DMS53 treated with DMSO at 0.1 percent for 48 hours (cell line): Measurements from ENCODE around the gene ZFP92.

Source experiments
- DNase-seq: peaks from one replicate; lab custom pipeline; 2025; ENCODE audit not compliant: unreplicated experiment; lab: John Stamatoyannopoulos, UW

The ZFP92 gene, protein sequence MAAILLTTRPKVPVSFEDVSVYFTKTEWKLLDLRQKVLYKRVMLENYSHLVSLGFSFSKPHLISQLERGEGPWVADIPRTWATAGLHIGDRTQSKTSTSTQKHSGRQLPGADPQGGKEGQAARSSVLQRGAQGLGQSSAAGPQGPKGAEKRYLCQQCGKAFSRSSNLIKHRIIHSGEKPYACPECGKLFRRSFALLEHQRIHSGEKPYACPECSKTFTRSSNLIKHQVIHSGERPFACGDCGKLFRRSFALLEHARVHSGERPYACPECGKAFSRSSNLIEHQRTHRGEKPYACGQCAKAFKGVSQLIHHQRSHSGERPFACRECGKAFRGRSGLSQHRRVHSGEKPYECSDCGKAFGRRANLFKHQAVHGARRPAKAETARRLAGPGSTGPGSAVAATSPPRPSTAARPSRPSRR

DNA sequence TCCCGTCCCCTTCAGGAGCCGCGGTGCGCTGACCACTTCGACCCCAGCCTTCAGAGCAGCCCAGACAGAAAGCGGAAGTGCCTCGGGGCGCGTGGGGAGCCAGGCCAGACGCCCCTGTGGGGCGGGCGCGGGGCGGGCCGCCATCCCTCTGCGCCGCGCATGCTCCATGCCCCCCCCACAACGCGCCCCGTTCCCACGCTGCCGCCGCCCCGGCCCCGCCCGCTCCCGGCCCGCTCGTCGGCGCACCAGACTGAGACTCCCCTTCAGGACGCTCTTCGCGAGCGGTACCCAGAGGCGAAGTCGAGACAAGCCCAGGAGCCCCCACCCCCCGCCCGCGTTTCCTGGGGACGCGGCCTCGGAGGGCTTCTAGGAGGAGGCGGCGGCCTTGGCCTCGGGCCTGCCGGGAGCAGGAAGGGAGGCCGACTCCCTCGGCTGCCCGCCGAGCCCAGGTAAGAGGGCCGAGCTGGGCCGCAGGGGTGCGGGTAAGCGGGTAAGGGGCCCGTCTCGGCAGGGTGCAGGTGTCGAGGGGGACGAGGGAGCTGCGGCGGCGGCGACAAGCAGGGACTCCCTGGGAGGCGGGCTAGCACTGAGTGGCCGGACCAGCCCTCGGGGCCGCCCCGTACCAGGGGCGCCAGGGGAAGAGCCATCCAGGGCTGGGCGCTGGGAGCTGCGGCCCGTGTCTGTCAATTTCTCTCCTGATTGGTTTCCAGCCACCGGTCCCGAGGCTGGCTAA lies at the start of gene ZFP92:
TSS of gene ZFP92 (plus strand) at position 218 of the 733 bp plus-strand sequence. CDS start 6,851 bp downstream, outside the sequence.
- no peak for DNase-seq

DNA sequence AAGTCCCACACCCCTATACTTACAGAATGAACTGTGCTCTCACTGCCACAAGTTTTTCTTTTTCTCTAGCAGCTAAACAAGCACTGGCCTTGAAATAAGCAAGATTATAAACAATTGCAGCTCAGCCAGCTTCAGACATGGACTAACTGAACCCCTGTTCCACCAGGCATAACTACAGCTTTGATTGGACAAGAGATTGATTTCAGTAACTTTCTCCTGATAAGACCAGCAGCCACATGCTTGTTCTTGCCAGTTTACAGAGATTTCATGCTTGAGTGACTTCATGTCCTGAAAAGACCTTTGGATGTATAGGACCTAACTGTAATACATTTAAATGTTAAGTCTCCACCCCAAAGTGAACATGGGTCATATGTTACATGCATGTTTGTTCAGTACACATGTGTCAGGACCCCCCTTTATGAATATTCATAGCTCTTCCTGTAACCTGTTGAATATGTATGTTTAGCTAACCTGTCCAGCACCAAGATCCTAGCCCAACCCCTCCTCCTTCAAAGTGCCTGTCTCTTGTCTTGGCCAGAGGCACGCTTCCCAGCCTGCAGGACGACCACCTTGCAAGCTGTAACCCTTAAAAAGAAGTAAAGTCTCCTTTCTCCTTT lies 49.4 kb upstream of the ZFP92 start:
- no peak for DNase-seq

DNA sequence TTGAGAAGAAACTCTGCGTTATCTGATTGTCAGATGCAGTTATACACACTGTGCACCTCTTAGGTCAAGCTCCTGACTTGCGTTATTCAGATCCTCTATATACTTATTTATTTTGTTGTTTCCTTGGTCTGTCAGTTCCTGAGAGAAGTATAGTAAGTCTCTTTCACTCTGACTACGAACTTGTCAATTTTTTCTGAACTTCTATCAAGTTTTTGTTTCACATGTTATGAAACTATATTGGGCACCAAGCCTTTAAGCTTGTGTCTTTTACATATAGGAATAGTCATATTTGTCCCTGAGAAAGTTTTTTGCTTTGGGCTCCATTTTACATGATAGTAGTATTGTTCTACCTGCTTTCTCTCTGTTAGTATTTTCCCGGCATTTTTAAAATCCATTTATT lies 45.6 kb upstream of the ZFP92 start:
- no peak for DNase-seq

DNA sequence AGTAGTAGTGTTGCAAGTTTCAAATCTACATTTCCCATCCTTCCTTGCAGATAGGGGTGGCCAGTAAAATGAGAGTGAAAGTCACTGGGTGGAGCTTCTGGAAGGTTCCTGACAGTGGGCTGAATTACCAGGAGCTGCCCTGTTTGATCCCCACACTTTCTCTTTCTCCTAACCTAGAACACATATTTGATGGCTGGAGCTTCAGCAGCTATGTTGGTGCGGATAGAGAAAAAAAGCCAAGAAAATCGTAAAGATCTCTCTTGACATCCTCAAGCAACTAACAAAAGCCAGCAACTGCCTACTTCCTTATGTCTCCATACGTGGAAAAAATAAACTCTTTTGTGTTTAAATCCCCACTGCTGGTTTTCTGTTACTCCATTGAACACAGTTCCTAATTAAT lies 45.2 kb upstream of the ZFP92 start:
- no peak for DNase-seq

DNA sequence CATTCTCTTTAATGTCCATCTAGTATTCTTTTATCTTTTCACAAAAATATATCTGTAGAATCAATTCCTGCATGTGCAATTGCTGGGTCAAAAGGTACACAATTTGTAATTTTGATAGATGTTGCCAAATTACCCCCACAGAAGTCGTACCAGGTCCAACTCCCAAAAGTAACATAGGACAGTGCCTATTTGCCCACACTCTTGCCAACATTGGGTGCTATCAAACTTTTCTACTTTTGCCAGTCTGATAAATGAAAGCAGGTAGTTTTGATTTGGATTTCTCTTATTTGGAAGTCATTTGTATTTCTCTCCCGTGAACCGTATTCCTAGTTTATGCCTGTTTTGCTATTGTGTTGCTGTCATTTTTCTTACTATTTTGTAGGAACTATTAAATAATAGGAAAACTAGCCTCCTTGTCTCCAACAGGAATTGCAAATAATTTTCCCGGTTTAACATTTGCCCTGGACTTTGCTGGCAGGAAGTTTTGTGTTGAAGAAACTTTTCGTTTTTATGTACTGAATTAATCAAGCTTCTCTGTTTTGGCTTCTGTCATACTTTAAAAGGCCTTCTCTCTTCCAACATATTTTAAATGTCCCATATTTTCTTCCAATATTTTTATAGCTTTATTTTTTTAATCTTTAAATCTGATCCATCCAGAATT lies 44.3 kb upstream of the ZFP92 start:
- DNase-seq = no peak

DNA sequence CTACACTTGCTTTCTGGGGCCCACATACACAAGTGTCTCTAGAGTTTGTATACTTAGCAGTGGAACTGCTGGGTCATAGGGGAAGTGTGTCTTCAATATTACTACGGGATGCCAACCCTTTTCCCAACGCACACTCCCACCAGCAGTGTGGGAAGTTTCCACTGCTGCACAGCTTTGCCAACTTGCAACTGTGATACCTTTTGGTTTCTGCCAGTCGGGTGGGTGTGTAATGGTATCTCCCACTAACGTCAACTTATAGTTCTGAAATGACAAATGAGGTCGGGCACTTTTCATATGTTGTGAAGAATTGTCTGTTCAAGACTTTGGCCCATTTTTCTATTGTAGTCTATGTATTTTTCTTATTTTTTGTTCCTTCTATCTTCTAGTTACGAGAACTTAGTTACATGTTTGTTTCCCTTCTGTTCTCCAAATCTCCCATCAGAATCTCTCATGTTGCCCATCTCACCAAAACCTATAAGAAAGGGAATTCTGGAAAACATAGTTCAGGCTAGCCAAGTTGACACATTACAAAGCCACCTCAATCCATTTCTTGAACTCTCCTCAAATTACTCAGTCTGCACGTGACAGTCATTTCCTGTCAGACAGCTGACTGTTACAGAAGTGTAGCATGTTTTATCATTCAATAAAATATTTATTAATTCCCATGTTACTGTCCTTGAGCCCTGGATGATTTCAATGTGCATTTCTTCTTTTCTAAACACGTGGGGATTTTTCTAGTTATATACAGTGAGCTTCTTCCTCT lies 40.8 kb upstream of the ZFP92 start:
- no peak for DNase-seq

DNA sequence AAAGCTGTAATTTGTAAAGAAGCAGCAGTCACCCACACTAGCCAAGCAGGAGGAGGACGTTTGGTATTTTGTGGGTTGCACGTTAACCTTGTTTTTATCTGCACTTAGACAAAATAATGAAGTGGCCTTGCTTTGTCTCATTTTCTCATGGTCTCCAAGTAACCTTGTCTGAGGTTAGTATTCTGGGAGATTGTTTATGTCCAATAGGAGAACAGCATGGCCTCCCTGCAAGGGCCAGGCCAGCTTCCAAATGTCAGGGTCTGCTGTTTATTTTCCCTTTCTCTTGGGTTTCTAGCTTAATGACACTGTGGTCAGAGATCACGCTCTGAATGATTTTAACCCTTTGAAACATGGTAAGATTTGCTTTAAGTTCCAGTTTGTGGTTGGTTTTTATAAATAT lies 40.0 kb upstream of the ZFP92 start:
- DNase-seq = no peak

DNA sequence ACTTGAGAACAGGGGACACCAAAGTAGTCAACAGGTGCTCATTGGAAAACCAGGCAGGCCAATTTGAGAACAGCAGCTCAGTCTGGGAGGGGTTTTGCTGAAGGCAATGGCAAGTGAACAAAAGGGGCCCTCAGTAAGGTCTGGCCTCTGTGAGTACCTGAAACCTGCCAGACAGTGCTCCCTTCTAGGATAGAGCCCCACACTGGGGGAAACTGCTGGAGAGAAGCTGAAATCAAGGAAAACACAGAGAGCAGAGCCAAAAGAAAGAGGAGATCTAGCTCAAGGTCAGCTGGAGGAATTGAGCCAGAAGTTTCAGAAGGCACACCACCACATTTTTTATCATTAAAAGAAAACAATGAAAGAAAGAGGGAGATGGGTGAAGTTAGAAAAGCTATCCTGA lies 38.3 kb upstream of the ZFP92 start:
- no peak for DNase-seq

DNA sequence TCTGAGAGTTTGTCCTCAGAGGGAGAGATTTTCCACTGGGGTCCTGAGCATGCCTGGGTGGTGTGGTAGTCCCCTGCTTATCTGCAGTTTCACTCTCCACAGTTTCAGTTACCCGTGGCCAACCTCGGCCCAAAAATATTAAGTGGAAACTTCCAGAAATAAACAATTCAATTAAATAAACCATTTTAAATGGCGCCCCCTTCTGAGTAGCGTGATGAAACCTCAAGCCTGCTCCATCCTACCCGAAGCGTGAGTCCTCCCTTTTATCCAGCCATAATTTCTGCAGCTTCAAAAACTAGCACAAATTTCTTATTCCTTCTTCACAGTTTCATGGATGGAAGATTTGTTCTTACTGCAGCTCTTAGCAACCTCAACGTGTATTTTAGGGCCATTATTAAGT lies 36.8 kb upstream of the ZFP92 start:
- no peak for DNase-seq

DNA sequence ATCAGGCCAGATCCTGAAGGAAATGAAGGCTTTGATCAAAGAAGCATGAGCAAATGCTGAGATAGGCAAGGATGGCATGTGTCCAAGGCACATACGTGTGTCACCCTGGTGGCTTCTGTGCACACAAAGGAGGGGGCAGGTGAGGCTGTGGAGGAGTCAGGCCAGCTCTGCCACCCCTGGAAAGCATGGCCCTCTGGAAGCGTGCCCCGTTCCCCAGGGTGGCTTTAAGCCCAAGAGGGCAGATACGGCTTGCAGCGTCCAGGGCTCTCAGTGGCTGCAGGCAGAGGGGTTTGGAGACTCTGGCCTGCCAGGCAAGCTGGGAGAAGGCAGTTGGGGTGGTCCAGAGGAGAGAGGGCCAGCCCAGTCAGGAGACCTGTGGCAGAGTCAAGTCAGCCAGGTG lies 35.7 kb upstream of the ZFP92 start:
- no peak for DNase-seq

DNA sequence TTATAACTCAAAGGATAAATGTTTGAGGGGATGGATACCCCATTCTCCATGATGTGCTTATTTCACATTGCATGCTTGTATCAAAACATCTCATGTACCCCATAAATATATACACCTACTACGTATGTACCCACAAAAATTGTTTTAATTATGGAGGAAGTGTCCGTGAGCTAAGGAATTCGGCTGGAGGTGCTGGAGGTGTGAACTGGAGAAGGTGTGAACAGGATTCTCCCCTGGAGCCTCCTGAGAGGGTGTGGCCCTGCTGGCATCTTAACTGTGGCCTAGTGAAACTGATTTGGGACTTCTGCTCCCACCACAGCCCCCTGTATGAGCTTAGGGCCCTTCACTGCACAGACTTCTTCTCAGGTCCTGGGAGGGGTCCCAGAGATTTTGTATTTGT lies 33.5 kb upstream of the ZFP92 start:
- DNase-seq = no peak

DNA sequence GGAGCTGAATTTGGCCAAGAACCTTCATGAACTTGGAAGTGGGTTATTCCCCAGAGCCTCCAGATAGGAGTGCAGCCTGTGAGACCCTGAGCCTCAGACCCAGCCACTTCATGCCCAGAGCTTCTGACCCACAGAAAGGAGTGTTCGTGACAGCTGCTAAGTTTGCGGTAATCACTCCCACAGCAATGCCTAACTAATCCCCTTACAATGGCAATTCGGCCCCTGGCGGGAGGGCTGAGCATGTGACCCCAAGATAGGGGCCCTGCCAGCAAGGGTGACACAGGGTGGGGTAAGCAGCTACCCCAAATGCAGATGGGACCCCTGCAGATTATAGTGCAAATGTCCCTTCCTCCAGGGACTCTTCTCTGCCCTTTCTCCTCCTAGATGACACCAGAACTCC lies 32.7 kb upstream of the ZFP92 start:
- DNase-seq = no peak

DNA sequence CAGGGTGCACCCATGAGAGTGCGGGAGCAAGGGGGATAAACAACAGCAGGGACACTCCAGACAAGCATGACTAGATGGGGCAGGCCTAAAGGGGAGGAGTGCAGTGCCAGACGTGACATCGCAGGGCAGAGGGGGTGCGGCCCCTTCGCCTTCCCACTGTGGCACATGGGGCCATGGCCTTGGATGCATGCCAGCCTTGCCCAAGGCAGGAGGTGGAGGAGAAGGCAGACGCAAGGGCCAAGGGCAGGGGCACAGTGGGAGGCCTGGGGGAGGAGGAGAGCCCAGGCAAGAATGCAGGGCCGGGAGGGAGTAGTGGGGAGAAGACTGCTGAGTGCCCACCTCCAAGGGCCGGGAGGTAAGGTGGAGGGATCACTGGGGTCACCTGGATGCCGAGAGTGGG lies 31.8 kb upstream of the ZFP92 start:
- no peak for DNase-seq

DNA sequence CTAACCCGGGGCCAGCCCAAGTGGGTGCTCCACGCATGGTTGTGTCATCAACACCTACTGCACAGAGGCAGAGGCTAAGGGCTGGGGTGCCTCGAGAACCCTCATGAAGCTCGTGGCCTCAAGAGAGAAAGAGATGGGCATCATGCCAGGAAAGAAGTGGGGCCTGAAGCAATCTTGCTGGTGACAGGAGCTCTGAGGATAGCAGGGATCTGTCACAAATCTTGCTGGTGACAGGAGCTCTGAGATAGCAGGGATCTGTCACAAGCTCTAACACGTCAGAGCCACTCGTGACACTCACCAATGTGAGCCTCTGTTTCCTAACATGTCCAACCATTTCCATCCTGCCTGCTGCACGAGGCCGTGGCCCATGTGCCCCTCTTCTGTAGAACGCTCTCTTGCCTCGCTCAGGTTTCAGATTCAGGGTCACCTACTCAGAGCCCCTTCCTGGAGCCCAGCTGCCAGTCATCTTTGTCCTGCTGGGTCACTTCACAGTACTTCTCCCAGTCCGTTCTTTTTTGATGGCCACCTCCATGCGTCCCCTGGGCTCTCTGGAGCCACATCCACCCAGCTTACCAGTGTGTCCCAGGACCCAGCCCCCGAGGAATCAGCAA lies 31.2 kb upstream of the ZFP92 start:
- no peak for DNase-seq

DNA sequence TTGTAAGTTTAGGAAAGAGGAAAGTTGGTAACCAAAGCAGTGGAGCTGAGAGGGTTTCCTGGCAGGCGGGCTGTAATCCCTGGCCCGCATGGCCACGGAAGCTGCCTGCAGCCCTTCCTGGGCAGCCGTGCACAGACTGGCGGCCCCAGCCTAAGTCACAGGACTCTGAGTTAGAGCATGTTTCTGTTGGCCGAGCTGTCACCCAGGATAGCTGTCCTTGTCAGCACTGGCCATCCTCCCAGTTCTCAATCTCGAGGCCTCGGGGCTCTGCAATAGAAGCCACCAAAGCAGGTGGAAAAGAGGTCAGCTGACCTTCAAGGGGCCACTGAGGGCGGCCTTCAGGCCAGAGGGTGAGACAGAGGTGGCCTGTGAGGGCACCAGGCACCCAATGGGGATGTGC lies 30.6 kb upstream of the ZFP92 start:
- DNase-seq = no peak

DNA sequence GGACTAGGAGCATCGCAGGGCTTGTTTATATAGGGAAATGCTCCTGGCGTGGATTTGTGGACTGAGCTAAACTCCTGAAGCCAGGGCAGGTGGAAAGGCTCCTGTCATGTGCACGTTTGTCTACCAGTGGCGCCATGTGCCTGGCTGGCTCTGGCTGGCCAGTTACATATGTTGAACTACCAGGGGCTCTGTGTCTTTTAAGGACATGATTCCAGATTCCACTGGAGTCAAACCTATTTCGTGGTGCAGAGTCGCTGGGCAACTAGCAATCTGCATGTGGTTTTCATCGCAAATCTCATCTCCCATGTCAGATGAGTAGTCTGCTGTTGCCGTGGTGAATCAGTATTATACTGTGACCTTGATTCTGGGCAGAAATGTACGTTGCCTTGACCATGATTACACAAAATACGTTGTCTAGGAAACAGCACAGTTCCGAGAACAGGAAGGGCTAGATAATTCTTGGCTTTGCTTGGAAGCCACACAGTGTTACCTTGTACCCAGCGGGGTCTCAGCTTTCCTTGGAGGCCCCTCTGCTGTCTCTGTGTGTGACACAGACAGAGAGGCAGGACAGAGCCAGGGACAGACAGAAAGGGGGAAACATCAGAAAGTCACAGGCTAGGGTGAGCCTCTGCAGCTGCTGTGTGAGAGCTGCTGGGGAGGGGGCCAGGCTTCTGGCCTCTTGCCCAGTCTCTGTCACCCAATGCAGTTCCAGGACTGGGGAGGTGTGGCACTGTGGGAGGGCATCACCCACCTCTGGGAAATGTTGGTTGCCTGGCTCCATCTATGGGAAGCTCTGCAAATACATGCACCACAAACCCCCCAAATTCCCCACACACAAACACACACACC lies 29.4 kb upstream of the ZFP92 start:
- DNase-seq = peak; percentile 7

DNA sequence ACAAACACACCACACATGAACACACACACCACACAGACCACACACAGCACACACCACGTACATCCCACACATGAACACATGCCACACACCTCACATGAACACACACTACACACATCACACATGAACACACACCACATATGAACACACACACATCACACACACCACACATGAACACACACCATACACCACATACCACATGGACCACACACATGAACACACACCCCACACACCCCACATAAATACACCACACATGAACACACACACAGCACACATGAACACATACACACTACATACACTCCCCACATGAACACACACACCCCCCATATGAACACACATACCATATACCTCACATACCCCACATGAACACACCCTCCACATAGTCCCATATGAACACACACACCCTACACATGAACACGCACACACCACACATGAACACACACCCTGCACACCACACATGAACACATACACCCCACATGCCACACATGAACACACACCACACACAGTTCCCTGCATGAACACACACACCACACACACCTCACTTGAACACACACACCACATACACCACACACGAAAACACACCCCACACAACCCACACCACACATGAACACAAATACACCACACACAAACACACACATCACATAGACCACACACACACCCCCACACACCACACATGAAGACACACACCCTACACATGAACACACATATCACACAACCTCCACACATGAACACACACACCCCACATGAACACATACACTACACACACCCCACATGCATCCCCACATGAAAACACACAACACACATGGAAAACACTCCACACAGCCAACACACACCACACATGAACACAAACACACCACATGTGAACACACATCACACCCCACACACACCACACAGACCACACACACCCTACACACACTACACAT lies 28.4 kb upstream of the ZFP92 start:
- no peak for DNase-seq

DNA sequence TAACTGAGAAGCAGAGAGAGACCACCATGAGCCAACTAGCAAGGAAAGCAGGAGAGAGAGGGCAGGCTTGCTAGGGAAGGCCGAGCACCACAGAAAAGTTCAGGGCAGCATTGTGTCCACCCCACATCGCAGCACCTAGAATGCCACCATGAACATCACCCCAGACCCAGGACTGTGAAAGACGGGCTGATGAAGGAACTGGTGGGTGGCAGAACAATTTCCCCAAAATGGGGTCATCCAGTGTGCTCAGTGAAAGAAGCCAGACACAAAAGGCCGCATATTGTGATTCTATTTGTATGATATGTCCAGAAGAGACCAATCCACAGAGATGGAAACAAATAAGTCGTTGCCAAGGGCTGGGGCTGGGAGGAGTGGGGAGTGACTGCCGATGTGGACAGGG lies 26.9 kb upstream of the ZFP92 start:
- no peak for DNase-seq
